GM21619 (cell line): ENCODE results near the gene SEC14L2.
"Not testable (repeated sequence)": the region's sequence is repeated elsewhere in the genome, so short reads cannot be mapped to it uniquely, and the experiment has no call there.

Experiments used
- ATAC-seq: cut with Tn5 transposase; IDR thresholded peaks from one replicate; pipeline ENCODE4 v1.9.1; 2021; ENCODE audit not compliant: unreplicated experiment

Gene SEC14L2

GRCh38 chr22:30453731-30454510 is 57.1 kb downstream of the SEC14L2 start:
- ATAC-seq: no peak

DNA sequence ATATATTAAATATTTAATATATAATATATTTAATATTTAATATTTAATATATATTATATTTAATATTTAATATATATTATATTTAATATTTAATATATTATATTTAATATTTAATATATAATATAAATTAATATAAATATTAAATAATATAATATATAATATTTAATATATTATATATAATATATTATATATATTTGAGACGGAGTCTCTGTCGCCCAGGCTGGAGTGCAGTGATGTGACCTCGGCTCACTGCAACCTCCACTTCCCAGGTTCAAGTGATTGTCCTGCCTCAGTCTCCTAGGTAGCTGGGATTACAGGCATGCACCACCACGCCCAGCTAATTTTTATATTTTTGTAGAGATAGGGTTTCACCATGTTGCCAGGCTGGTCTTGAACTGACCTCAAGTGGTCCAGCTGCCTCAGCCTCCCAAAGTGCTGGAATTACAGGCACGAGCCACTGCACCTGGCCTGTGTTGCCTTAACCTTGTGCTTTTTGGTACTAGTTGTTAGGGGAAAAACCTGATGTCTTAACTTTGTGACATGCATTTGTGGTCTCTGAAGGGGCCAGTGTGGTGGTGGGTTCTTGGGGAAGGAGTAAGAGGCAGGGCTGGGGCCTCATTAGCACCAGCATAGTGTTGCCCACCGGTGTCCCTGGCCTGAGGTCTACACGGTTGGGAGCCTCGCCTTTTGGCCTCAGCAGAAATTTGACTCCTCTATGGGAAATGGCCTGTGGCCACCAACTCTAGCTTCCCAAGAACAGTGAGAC is 58.4 kb downstream of the SEC14L2 start:
- ATAC-seq: no peak

GRCh38 chr22:30457981-30458380 is 61.2 kb downstream of the SEC14L2 start:
- no peak for ATAC-seq

DNA sequence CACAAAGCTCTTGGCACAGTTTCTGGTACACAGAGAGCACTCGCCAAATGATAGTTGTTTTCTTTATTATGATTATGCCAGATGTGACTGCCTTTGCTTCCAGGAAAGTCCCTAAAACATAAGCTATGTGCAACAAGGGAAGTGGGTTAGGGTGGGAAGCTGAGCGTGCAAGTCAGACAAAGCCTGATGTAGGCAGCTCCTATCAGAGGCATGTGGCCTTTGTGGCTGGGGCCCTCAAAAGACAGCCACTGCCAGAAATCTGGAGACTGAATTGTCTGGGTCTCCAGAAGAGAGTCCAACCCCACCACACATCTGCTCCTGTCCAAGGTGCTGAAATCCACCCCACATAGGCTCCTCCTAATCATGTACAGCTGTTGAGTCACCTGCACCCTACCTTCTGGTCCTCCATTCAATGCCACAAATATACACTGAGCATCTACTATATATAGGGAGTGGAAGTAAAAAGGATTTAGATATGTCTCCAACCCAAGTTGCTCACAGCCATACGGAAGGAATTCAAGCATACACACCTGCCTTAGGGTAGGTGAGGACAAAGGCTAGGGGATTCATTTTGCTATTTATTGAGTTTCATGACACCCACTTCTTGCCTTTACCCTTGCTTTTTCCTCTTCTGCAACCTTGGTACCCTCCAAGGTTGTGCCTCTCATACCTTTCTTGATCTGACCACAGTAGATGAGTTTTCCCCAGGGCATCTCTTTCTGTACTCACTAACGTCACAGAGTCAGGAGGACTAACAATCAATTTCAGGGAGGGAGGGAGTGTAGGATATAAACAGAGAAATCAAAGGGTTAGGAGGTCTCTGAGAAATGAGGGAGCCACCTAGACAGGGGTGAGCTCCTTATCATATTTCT is 62.6 kb downstream of the SEC14L2 start:
- ATAC-seq: no peak

GRCh38 chr22:30460147-30460546 is 63.3 kb downstream of the SEC14L2 start:
- ATAC-seq: no peak

DNA sequence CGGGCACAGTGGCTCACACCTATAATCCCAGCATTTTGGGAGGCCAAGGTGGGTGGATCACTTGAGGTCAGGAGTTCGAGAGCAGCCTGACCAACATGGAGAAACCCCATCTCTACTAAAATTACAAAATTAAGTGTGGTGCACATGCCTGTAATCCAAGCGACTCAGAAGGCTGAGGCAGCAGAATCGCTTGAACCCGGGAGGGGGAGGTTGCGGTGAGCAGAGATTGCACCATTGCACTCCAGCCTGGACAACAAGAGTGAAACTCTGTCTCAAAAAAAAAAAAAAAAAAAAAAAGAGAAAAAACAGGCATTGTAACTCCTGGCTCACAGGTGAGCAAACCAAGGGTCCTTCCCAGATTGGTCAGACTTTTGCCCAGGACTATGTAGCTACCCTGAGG is 63.7 kb downstream of the SEC14L2 start:
- not testable (repeated sequence) for ATAC-seq

GRCh38 chr22:30469165-30469564 is 72.3 kb downstream of the SEC14L2 start:
- ATAC-seq: no peak

DNA sequence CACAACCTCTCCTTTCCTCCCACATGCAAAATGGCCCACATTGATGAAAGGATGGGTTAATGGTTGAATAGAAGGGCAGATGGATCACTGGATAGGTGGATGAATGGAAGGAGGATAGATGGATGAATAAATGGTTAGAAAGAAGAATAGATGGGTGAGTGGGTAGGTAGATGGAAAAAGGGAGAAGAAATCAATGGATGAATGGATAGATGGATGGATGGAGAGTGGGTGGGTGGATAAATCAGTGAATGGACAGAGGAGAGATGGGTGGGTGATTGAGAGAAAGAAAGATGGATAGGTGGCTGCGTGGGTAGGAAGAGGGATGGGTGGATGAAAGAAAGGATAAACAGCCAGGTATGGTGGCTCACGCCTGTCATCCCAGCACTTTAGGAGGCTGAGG is 73.8 kb downstream of the SEC14L2 start:
- ATAC-seq: no peak

- ATAC-seq: no peak
These were observed 74.9 kb downstream of the SEC14L2 start, which contains the start of gene SEC14L3 for GRCh38 chr22:30471616-30472318. Gene SEC14L3, minus strand, starts transcription at chr22:30472017. Its CDS starts 59 bp downstream, at chr22:30471958.

DNA sequence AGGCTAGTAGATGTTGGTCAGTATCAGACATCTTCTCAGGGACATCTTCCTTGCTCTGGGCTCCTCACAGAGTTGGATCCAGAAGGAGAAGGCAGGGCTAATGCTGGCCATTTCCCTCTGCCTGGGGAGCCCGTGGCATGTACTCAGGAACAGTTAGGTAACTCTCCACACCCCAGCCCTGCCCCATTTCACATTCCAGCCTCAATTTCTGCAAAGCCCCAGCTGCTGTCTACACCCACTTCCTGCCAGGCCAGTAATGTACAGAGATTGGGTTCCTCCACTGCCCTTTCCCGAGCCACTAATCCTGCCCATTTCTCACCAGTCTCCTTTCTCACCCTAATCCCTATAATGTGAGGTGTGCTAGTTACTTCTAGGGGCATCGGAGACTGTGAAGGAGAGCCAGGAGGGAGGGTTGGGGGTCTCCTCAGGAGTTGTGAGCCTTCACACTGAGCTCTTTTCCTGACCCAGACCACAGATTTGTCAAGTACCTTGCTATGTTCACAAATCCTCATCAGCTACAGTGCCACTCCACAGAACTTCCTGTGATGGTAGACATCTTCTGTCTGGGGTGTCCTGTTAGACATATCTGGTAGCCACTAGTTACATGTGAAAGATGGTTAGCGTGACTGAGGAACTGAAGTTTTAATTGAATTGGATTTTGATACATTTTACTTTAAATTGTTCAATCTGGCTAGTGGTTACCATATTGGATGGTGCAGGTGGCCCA is 76.3 kb downstream of the SEC14L2 start:
- no peak for ATAC-seq

- ATAC-seq: no peak
These were observed 77.3 kb downstream of the SEC14L2 start for GRCh38 chr22:30474121-30474520.
